ENCODE measurements around the gene ODAD4.

ODAD4 gene

GRCh38 chr17:41893384-41893783, 37.0 kb upstream of the ODAD4 start:
- TF ChIP-seq, protein P1, sequence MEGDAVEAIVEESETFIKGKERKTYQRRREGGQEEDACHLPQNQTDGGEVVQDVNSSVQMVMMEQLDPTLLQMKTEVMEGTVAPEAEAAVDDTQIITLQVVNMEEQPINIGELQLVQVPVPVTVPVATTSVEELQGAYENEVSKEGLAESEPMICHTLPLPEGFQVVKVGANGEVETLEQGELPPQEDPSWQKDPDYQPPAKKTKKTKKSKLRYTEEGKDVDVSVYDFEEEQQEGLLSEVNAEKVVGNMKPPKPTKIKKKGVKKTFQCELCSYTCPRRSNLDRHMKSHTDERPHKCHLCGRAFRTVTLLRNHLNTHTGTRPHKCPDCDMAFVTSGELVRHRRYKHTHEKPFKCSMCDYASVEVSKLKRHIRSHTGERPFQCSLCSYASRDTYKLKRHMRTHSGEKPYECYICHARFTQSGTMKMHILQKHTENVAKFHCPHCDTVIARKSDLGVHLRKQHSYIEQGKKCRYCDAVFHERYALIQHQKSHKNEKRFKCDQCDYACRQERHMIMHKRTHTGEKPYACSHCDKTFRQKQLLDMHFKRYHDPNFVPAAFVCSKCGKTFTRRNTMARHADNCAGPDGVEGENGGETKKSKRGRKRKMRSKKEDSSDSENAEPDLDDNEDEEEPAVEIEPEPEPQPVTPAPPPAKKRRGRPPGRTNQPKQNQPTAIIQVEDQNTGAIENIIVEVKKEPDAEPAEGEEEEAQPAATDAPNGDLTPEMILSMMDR (IDR thresholded peaks at IDR 0.05; ENCODE audit: extremely low read depth, missing control alignments): no peak
- no peak for DNase-seq (ENCODE audit: low spot score)

DNA sequence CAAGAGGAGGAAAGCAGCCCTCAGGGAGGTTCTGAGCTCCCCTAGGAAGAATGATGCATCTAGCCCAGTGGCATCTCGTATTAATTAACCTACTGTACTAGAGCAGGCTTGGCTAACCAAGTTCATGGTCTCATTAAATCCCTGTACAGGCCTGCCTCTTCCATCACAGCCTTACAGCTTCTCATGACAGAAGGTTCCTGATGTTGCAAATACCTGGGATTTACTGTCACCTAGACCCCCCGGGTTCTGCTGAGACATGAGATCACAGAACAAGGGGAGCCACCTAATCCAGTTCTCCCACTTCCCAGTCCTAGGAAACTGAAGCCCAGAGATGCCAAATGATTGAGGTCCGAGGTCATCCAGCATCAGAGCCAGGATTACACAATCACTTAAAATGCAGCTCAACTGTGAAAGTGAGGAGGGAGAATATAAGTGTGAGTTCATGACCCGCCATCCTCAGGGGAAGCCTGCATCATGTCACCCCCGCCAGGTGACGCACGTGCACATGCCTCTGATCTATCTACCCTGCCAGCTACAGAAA, 35.6 kb upstream of the ODAD4 start:
- TF ChIP-seq, protein P1 (IDR thresholded peaks at IDR 0.05; ENCODE audit: extremely low read depth, missing control alignments): no peak
- DNase-seq (ENCODE audit: low spot score): no peak

- TF ChIP-seq, protein P1 (IDR thresholded peaks at IDR 0.05; ENCODE audit: extremely low read depth, missing control alignments): no peak
- no peak for DNase-seq (ENCODE audit: low spot score)
Measured at GRCh38 chr17:41895617-41896016, 34.8 kb upstream of the ODAD4 start.

DNA sequence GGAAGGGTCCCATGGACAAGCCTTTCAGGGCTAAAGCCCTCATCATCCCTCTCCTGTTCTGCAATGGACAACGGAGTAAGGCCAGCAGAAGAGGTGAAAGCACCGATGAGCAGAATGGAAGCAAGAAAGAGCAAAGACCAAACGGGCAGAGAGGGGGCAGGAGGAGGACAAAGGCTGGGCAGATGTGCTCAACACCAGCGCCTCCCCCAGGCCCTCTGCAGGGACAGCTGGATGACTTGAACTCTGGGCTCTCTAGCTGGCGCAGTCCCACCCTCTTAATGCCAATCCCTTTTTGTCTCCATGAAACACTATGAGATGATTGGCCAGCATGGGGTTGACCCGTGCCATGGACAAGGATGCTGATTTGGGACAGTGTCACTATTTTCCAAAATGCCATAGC, 33.7 kb upstream of the ODAD4 start:
- TF ChIP-seq, protein P1 (IDR thresholded peaks at IDR 0.05; ENCODE audit: extremely low read depth, missing control alignments): no peak
- DNase-seq (ENCODE audit: low spot score): no peak

- no peak for DNase-seq (ENCODE audit: low spot score)
- TF ChIP-seq, protein P1 (IDR thresholded peaks at IDR 0.05; ENCODE audit: extremely low read depth, missing control alignments): no peak
Measured at GRCh38 chr17:41901646-41902045, 28.8 kb upstream of the ODAD4 start.

GRCh38 chr17:41904242-41904841, 26.1 kb upstream of the ODAD4 start:
- TF ChIP-seq, protein P1 (IDR thresholded peaks at IDR 0.05; ENCODE audit: extremely low read depth, missing control alignments): no peak

GRCh38 chr17:41905172-41905571, 25.2 kb upstream of the ODAD4 start:
- TF ChIP-seq, protein P1 (IDR thresholded peaks at IDR 0.05; ENCODE audit: extremely low read depth, missing control alignments): no peak
- DNase-seq (ENCODE audit: low spot score): no peak

More at GRCh38 chr17:41904242-41904841, 26.1 kb upstream of the ODAD4 start:
- no peak for DNase-seq (ENCODE audit: low spot score)

Data from GM20000 (cell line).